Activated CD8-positive, alpha-beta memory T cell treated with anti-CD3 and anti-CD28 coated beads for 4 hours (primary cell): ENCODE results near the gene OLFML3.
"Not testable (repeated sequence)": the region's sequence is repeated elsewhere in the genome, so short reads cannot be mapped to it uniquely, and the experiment has no call there.

ENCODE experiments used
- DNase-seq, 2 donors: peaks; one replicate each; pipeline ENCODE4 v3.0.0-alpha.2; 2020; ENCODE audit warnings: low read depth in 2 of 2

Gene OLFML3

DNA sequence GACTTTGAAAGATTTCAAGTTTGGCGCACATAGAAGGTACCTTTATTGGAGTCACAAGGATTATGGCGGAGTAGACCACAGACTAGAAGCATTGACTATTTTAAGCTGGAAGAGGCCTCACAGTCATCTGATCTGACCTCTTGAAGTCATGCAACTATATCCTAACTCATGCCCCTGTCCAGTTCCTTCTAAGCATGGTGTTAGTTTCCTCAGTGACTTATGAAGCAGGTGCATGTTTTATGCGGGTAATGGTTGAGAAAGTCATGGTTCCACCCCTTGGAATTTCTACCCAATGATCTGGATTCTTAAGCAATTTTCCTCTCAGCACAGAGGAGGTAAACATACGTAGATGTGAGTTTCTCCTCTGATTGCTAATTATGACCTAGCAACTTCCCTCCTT lies 11.7 kb downstream of the OLFML3 start:
- DNase-seq = no peak

GRCh38 chr1:113991467-113991997 lies 12.3 kb downstream of the OLFML3 start:
- no peak for DNase-seq

DNA sequence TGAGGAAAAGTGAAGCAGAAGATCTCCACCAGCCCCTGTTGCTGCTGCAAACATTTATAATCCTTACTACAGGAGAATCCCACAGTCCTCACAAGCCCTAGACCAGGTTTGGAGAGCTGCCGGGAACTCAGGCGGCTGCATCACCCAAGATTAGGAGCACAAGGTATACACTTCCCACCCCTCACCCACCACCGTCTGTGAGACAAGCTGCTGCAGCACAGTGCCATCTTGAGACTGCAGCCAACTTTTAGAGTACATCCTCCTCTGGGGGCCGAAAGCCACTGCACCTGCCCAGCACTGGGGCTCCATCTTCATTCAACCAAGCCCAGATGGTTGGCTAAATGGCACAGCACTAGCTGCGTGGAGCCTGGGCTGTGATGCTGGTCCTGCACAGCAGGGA lies 13.8 kb downstream of the OLFML3 start:
- DNase-seq = no peak

- no peak for DNase-seq
Measured at GRCh38 chr1:113993766-113994165, 14.5 kb downstream of the OLFML3 start.

GRCh38 chr1:113995382-113995781 lies 16.1 kb downstream of the OLFML3 start:
- DNase-seq = no peak

- DNase-seq = no peak
Measured at GRCh38 chr1:113998361-113998760, 19.1 kb downstream of the OLFML3 start.

DNA sequence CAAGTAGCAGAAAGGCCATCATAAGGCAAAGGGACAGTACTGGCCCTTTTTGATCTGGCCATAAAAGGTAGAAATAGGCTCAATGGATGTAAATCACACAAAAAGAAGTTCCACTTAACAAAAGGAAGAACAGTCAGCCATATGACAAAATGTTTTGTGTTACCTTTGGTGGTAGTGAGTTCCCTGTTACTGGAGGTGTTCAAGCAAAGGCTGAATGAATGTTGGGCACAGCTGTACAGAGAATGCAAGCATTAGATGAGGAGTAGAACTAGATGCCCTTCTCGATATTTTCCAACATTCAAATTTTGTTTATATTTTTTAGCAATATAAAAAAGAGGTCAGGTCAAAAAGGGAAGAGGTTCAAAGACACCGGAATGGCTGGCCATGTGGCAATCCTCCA lies 20.0 kb downstream of the OLFML3 start:
- DNase-seq = no peak

DNA sequence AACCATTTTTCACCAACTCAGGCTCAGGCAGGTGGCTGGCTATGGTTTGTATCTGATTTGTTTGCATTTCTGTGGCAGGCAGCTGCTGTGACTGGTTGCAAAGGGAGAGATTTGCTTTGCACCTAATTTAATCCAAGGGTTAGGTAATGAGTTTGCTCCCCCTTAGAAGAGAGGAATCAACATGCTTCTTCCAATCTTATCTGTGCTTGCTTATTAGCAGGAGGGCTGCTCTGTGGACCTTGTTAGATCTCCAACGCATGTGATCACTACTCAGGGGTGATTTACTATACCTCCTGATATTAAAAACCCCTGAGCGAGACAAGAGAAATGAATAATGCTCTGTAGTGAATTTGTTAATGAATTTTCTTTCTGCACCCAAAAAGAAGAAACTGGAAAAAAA lies 20.5 kb downstream of the OLFML3 start:
- no peak for DNase-seq

GRCh38 chr1:114000406-114000805 lies 21.1 kb downstream of the OLFML3 start:
- no peak for DNase-seq

- DNase-seq = no peak
Measured at GRCh38 chr1:114002492-114003239, 23.4 kb downstream of the OLFML3 start.

GRCh38 chr1:114003431-114003830 lies 24.2 kb downstream of the OLFML3 start:
- no peak for DNase-seq

GRCh38 chr1:114006825-114007224 lies 27.6 kb downstream of the OLFML3 start:
- not testable (repeated sequence) for DNase-seq

DNA sequence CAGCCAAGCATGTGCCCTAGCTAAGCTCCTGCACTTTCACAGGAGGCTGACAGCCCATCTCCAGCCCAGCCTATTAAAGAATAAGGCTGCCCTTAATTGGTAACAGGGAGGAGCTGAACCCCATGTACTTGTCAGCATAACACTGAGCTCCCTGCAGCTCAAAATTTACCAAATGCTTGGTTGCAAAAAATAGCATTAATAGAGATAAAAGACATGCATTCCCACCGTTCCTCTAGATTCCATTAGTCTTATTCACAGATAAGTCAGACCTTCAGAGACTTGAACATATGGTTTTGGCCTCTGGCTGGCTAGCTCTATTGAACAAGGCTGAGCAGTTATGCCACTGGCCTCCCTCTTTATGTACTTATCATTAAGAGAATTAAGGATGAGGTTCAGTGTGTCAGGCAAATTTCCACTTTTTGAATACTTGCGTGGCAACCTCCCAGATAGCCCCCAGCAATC lies 29.2 kb downstream of the OLFML3 start:
- no peak for DNase-seq

GRCh38 chr1:114008993-114009392 lies 29.7 kb downstream of the OLFML3 start:
- no peak for DNase-seq

- no peak for DNase-seq
Measured at GRCh38 chr1:114009393-114009792, 30.1 kb downstream of the OLFML3 start.

- no peak for DNase-seq
Measured at GRCh38 chr1:114010433-114011184, 31.3 kb downstream of the OLFML3 start.

DNA sequence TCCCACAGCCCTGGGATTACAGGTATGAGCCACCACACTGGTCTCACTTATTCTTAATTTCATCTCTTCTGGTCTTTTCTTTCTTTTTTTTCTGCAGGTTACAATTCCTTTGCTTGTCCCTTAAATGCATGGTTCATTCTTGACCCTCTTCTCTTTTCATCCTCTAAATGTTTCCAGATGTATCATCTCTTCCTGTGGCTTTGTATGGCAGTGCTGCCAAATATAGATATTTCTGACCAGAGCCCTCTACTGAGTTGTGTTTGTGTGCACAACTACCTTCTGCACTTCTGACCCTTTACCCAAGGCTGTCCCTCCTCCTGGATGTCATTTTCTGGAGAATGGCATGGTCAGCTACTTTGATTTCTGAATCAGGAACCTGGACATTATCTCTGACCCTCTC lies 32.5 kb downstream of the OLFML3 start:
- DNase-seq = no peak

DNA sequence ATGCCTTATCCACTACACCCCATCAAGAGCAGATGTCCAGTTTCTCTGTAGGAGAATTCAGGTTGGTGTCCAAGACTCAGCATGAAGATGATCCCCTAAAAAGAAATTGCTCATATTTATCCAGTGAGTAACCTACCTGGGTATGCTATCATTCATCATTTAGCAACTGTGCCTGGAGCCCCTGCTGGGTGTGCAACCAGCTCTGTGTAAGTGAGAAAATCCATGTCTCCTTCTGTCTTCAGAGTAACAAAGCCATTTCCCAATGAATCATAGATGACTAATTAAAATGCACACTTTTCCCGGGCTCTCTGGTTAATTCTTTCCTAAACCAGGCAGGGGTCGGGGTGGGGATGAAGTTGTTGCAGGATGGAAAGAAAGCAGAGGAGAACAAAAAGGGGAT lies 35.8 kb downstream of the OLFML3 start:
- no peak for DNase-seq

DNA sequence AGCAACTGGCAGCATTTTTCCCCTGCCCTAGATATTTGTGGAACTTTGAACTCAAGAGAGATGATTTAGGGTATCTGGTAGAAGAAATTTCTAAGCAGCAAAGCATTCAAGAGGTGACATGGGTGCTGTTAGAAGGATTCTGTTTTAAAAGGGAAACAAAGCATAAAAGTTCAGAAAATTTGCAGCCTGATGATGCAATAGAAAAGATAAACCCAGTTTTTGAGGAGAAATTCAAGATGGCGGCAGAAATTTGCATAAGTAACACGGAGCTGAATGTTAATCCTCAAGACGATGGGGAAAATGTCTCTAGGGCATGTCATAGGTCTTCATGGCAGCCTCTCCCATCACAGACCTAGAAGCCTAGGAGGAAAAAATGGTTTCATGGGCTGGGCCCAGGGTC lies 40.5 kb downstream of the OLFML3 start:
- not testable (repeated sequence) for DNase-seq

DNA sequence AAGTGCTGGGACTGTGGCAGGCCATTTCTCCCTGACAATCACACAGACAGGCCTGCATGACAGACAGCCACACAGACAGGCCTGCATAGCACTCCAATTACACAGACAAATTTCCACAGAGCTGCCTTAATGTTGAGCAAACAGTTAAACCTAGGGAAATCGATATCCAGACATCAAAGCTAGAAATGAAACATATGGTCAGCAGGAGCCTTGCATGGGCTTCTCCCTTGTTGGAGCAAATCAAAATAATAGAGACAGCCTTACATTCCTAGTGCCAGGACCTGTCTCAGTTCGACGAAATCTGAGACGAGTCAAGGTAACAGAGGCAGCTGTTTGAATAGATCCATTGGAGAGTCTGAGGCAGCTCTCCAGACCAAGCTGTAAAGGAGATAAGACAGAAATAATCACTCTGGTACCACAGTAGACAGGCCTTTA lies 42.4 kb downstream of the OLFML3 start:
- DNase-seq = no peak

- DNase-seq = no peak
Measured at GRCh38 chr1:114022877-114023276, 43.6 kb downstream of the OLFML3 start.

DNA sequence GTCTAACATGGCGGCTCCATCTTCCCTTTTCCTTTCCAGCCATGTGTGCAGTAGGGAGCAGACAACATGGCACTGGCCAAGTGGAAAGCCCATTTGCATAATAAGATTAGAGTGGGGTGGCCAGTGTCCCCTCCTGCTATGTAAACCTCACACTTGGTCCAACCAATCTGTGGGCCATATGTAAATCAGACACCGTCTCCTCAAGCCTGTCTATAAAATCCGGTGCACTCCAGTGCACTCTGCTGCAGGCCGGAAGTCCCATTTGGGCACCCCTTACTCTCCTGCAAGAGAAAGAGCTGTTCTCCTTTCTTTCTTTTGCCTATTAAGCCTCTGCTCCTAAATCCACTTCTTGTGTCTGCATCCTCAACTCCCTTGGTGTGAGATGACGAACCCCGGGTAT lies 44.1 kb downstream of the OLFML3 start:
- no peak for DNase-seq

DNA sequence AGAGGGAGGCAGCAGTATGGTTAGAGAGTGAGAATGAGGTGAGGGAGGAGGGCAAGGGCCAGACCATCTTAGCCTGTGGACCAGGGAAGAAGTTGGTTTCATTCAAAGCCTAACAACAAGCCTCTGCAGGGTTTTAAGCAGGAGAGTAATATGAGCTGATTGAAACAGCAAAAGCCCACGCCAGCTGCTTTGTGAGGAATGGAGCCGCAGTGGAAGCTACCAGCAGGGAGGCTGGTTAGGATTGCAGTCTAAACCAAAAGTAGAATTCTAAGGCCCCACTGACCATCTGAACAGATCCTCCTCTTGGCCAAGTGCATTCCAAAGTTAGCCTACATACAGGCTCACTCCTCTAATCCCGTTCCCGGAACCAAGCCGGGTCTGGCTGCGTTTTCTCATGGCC lies 44.8 kb downstream of the OLFML3 start:
- DNase-seq = no peak
